VCaP (cell line): ENCODE data around the gene PTGES.
"Not testable (repeated sequence)": the region's sequence is repeated elsewhere in the genome, so short reads cannot be mapped to it uniquely, and the experiment has no call there.

Source experiments
- H3K27ac ChIP-seq: fragments of 450-650 bp; 2 replicates; pipeline ENCODE4 v1.5.1; 2017
- CTCF ChIP-seq: fragments of 450-650 bp; conservative IDR thresholded peaks from 2 replicates; pipeline ENCODE4 v1.5.1; 2017; ENCODE audit warnings: mild to moderate bottlenecking, moderate library complexity

The PTGES gene

GRCh38 chr9:129752900-129753729 lies at the start of gene PTGES:
Gene PTGES (minus strand): TSS chr9:129753042. CDS start chr9:129753012, 30 bp downstream.
- no peak for TF ChIP-seq CTCF
- H3K27ac ChIP-seq: peak within 1 kb of the TSS; percentile 87

- no peak overlapping the region for H3K27ac ChIP-seq
- TF ChIP-seq CTCF: no peak
These were observed 48.7 kb upstream of the PTGES start for GRCh38 chr9:129801504-129801903.

- no peak for TF ChIP-seq CTCF
- no peak overlapping the region for H3K27ac ChIP-seq
These were observed 46.1 kb upstream of the PTGES start for GRCh38 chr9:129798973-129799372.

GRCh38 chr9:129796029-129796428 lies 43.2 kb upstream of the PTGES start:
- H3K27ac ChIP-seq: not testable (repeated sequence)

- H3K27ac ChIP-seq: no peak overlapping the region
- no peak for TF ChIP-seq CTCF
These were observed 41.7 kb upstream of the PTGES start for GRCh38 chr9:129794549-129794948.

GRCh38 chr9:129786481-129786880 lies 33.6 kb upstream of the PTGES start:
- H3K27ac ChIP-seq: no peak overlapping the region

GRCh38 chr9:129785866-129786265 lies 33.0 kb upstream of the PTGES start:
- TF ChIP-seq CTCF: no peak
- H3K27ac ChIP-seq: no peak overlapping the region

More at GRCh38 chr9:129786481-129786880, 33.6 kb upstream of the PTGES start:
- no peak for TF ChIP-seq CTCF

- not testable (repeated sequence) for H3K27ac ChIP-seq
These were observed 32.1 kb upstream of the PTGES start for GRCh38 chr9:129784970-129785369.
